Left colon (tissue), 2 donors: ENCODE data around the gene THBS3. TPM values are rescaled to one million over a fixed set of nuclear protein-coding genes. Genes with fewer than 3 reads are reported as not detected.
A peak's percentile ranks its signal among the peaks of the same experiment; 100 is the strongest.
"Not testable (repeated sequence)": the region's sequence is repeated elsewhere in the genome, so short reads cannot be mapped to it uniquely, and the experiment has no call there.

Source experiments
- ATAC-seq: fragments of 200-7000 bp; cut with Tn5 transposase; one replicate; pipeline ENCODE4 v1.9.1; 2020; ENCODE audit warnings: mild to moderate bottlenecking, moderate library complexity
- DNase-seq, 2 donors: peaks; one replicate each; pipeline ENCODE4 v3.0.0-alpha.2; 2020
- intact Hi-C, 2 donors: fragments of 100-400 bp; cut with DNase I in 1 of 2; cut with micrococcal nuclease in 1 of 2; formaldehyde crosslinking; loops; one replicate each; pipeline versions ENCODE4 v1.11.2 to v1.14.0; 2022; cut with DNase I, micrococcal nuclease
- total RNA-seq, 2 donors: library from RNA; stranded (reverse); fragmentation: NEBNext Ultra II Directional; extraction: Animal tissue kit (Norgen Biotek cat#: 25700); gene quantifications; one replicate each; pipeline ENCODE4 v1.2.1, GENCODE V29; 2021
- donor health status: DM: no; HTN: no; CAD: no.
- donor health status: DM: yes; HTN: yes; CAD: no.

The THBS3 gene
- total RNA-seq, 2 donors from 2014 or later = 20.0 to 20.9 TPM

- DNase-seq, ATAC-seq, intact Hi-C loops: not testable (repeated sequence)
Measured at GRCh38 chr1:155211381-155212050, 3.8 kb upstream of the THBS3 start.

GRCh38 chr1:155210314-155211104 lies 2.8 kb upstream of the THBS3 start:
- intact Hi-C loops = no loop called here
- DNase-seq (no peak), ATAC-seq (no peak)

- DNase-seq = no peak
- intact Hi-C loops = no loop called here
- ATAC-seq = no peak
Measured at GRCh38 chr1:155209312-155209721, 1.6 kb upstream of the THBS3 start.

- ATAC-seq = peak; percentile 86
- DNase-seq = peak; percentile 87 to 89
- intact Hi-C loops = no loop called here
Measured at GRCh38 chr1:155208541-155209311, 1.0 kb upstream of the THBS3 start, which contains the start of gene MTX1. Gene MTX1, plus strand, starts transcription at chr1:155208695. Its CDS starts 110 bp downstream, at chr1:155208805.

- intact Hi-C loops = no loop called here
- ATAC-seq = peak; percentile 65
- peak; percentile 84 to 93 for DNase-seq
Measured at GRCh38 chr1:155206891-155207805, 549 bp downstream of the THBS3 start.

GRCh38 chr1:155205969-155206593 lies 1.6 kb downstream of the THBS3 start:
- intact Hi-C loops = no loop called here
- no peak for ATAC-seq
- DNase-seq = no peak

GRCh38 chr1:155205035-155205434 lies 2.7 kb downstream of the THBS3 start:
- intact Hi-C loops = no loop called here
- ATAC-seq = no peak
- DNase-seq = no peak

GRCh38 chr1:155202731-155203515 lies 4.8 kb downstream of the THBS3 start:
- DNase-seq = no peak
- intact Hi-C loops = no loop called here
- ATAC-seq = no peak

- ATAC-seq (no peak), DNase-seq (no peak)
- intact Hi-C loops = no loop called here
Measured at GRCh38 chr1:155202198-155202597, 5.5 kb downstream of the THBS3 start.

- no peak for DNase-seq
- intact Hi-C loops = no loop called here
- no peak for ATAC-seq
Measured at GRCh38 chr1:155200920-155201319, 6.8 kb downstream of the THBS3 start.

- DNase-seq (no peak), ATAC-seq (no peak)
- intact Hi-C loops = no loop called here
Measured at GRCh38 chr1:155199792-155200191, 7.9 kb downstream of the THBS3 start.

GRCh38 chr1:155198547-155198906 lies 9.2 kb downstream of the THBS3 start:
- DNase-seq (no peak), ATAC-seq (no peak)
- intact Hi-C loops = no loop called here

- intact Hi-C loops = no loop called here
- DNase-seq (no peak), ATAC-seq (no peak)
Measured at GRCh38 chr1:155197901-155198546, 9.7 kb downstream of the THBS3 start.

GRCh38 chr1:155196893-155197638 lies 10.6 kb downstream of the THBS3 start:
- no peak for DNase-seq
- intact Hi-C loops = no loop called here
- no peak for ATAC-seq

GRCh38 chr1:155196103-155196892 lies 11.4 kb downstream of the THBS3 start:
- no peak for ATAC-seq
- DNase-seq = no peak
- intact Hi-C loops = no loop called here
